ENCODE measurements around the gene TMEM258.

- TF ChIP-seq EZH2 (IDR thresholded peaks at IDR 0.05; ENCODE audit: low read length, unreplicated experiment) (no peak), EZH2phosphoT487 (IDR thresholded peaks at IDR 0.05; ENCODE audit: borderline replicate concordance, low read length) (no peak)
- TF ChIP-seq, protein P1, sequence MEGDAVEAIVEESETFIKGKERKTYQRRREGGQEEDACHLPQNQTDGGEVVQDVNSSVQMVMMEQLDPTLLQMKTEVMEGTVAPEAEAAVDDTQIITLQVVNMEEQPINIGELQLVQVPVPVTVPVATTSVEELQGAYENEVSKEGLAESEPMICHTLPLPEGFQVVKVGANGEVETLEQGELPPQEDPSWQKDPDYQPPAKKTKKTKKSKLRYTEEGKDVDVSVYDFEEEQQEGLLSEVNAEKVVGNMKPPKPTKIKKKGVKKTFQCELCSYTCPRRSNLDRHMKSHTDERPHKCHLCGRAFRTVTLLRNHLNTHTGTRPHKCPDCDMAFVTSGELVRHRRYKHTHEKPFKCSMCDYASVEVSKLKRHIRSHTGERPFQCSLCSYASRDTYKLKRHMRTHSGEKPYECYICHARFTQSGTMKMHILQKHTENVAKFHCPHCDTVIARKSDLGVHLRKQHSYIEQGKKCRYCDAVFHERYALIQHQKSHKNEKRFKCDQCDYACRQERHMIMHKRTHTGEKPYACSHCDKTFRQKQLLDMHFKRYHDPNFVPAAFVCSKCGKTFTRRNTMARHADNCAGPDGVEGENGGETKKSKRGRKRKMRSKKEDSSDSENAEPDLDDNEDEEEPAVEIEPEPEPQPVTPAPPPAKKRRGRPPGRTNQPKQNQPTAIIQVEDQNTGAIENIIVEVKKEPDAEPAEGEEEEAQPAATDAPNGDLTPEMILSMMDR (conservative IDR thresholded peaks at IDR 0.05; ENCODE audit: low read depth, low read length) = no peak
Observed at GRCh38 chr11:61841636-61842527, 49.5 kb upstream of the TMEM258 start.
